Activated B cell treated with CpG ODN at 0.5 μM for 24 hours (primary cell): ENCODE measurements around the gene SELENOI. TPM values are rescaled to one million over a fixed set of nuclear protein-coding genes. Genes with fewer than 3 reads are reported as not detected.
"Not testable (repeated sequence)": the region's sequence is repeated elsewhere in the genome, so short reads cannot be mapped to it uniquely, and the experiment has no call there.

Source experiments
- ATAC-seq: fragments of 200-7000 bp; cut with Tn5 transposase; one replicate; pipeline ENCODE4 v1.10.0; 2021; ENCODE audit warnings: low read depth, mild to moderate bottlenecking, moderate library complexity
- CTCF ChIA-PET: fragments of 350-600 bp; sonication (Branson Sonifier 250); formaldehyde crosslinking; loops from one replicate; lab custom pipeline; 2021; ENCODE audit warnings: antibody characterized with exemption; lab: Charles Lee
- POLR2A ChIA-PET: fragments of 350-600 bp; sonication (Branson Sonifier 250); formaldehyde crosslinking; loops from one replicate; lab custom pipeline; 2021; ENCODE audit warnings: antibody characterized with exemption; lab: Charles Lee
- DNase-seq: peaks from one replicate; pipeline ENCODE4 v3.0.0; 2022
- H3K27ac Mint-ChIP-seq: one replicate; pipeline ENCODE4 v1.8.0; 2020; ENCODE audit warnings: mixed read lengths
- H3K27me3 Mint-ChIP-seq: one replicate; pipeline ENCODE4 v1.8.0; 2021; ENCODE audit warnings: mixed read lengths
- H3K36me3 Mint-ChIP-seq: one replicate; pipeline ENCODE4 v1.8.0; 2021; ENCODE audit warnings: low read depth, mixed read lengths
- H3K4me1 Mint-ChIP-seq: one replicate; pipeline ENCODE4 v1.8.0; 2021; ENCODE audit warnings: mixed read lengths
- H3K4me3 Mint-ChIP-seq: one replicate; pipeline ENCODE4 v1.8.0; 2020; ENCODE audit warnings: mild to moderate bottlenecking, mixed read lengths
- H3K9me3 Mint-ChIP-seq: one replicate; pipeline ENCODE4 v1.8.0; 2020; ENCODE audit warnings: mixed read lengths
- CTCF ChIP-seq: fragments of 200-600 bp; IDR thresholded peaks from one replicate; pipeline ENCODE4 v1.8.0; 2022; ENCODE audit warnings: antibody characterized with exemption, mild to moderate bottlenecking
- intact Hi-C: fragments of 100-400 bp; cut with micrococcal nuclease; formaldehyde crosslinking; loops from one replicate; pipeline ENCODE4 v1.15.1; 2024
- total RNA-seq: library from RNA; stranded (reverse); gene quantifications from 2 replicates; pipeline ENCODE4 v1.2.3, GENCODE V29; 2022

Gene SELENOI
- total RNA-seq, 1 donor from 2014 or later: 21.1 TPM

- peaks cover 3% of the 10 kb centered on the region for H3K4me1 Mint-ChIP-seq
- ATAC-seq (no peak), DNase-seq (no peak)
- H3K9me3 Mint-ChIP-seq: no peaks in the 10 kb centered on the region
- no peak overlapping the region for H3K4me3 Mint-ChIP-seq
- no peak for TF ChIP-seq CTCF
- no peaks in the 10 kb centered on the region for H3K27me3 Mint-ChIP-seq
- H3K36me3 Mint-ChIP-seq: peaks cover 36% of the 10 kb centered on the region
- ChIA-PET POLR2A (no interaction called here), CTCF (no interaction called here)
- intact Hi-C loops: no loop called here
- H3K27ac Mint-ChIP-seq: no peak overlapping the region
Measured at GRCh38 chr2:26363958-26364357, 18.0 kb downstream of the SELENOI start.

- ATAC-seq: no peak
- DNase-seq: no peak
- Mint-ChIP-seq H3K36me3 (peaks cover 43% of the 10 kb centered on the region), H3K27me3 (no peaks in the 10 kb centered on the region), H3K9me3 (no peaks in the 10 kb centered on the region), H3K4me1 (peaks cover 3% of the 10 kb centered on the region), H3K4me3 (no peak overlapping the region), H3K27ac (no peak overlapping the region)
- ChIA-PET CTCF (no interaction called here), POLR2A (no interaction called here)
- TF ChIP-seq CTCF: no peak
- intact Hi-C loops: no loop called here
Measured at GRCh38 chr2:26364669-26365068, 18.7 kb downstream of the SELENOI start.

- no peak for DNase-seq
- H3K9me3 Mint-ChIP-seq: no peaks in the 10 kb centered on the region
- CTCF ChIA-PET: no interaction called here
- peaks cover 3% of the 10 kb centered on the region for H3K4me1 Mint-ChIP-seq
- TF ChIP-seq CTCF: no peak
- intact Hi-C loops: no loop called here
- peaks cover 52% of the 10 kb centered on the region for H3K36me3 Mint-ChIP-seq
- ATAC-seq: no peak
- H3K4me3 Mint-ChIP-seq: no peak overlapping the region
- POLR2A ChIA-PET: no interaction called here
- no peaks in the 10 kb centered on the region for H3K27me3 Mint-ChIP-seq
- H3K27ac Mint-ChIP-seq: no peak overlapping the region
Measured at GRCh38 chr2:26366957-26367356, 21.0 kb downstream of the SELENOI start.

- intact Hi-C loops, POLR2A ChIA-PET: not testable (repeated sequence)
- H3K36me3 Mint-ChIP-seq: peaks cover 64% of the 10 kb centered on the region
Measured at GRCh38 chr2:26369664-26370063, 23.7 kb downstream of the SELENOI start.

GRCh38 chr2:26370909-26371308 is 25.0 kb downstream of the SELENOI start:
- H3K27ac Mint-ChIP-seq, ATAC-seq, CTCF ChIA-PET, H3K4me3 Mint-ChIP-seq, intact Hi-C loops, H3K4me1 Mint-ChIP-seq, DNase-seq, H3K27me3 Mint-ChIP-seq, POLR2A ChIA-PET, H3K9me3 Mint-ChIP-seq: not testable (repeated sequence)
- H3K36me3 Mint-ChIP-seq: peaks cover 68% of the 10 kb centered on the region

More at GRCh38 chr2:26369664-26370063, 23.7 kb downstream of the SELENOI start:
- H3K27me3 Mint-ChIP-seq, H3K27ac Mint-ChIP-seq, DNase-seq, ATAC-seq, H3K9me3 Mint-ChIP-seq, H3K4me1 Mint-ChIP-seq, H3K4me3 Mint-ChIP-seq, CTCF ChIA-PET: not testable (repeated sequence)

- intact Hi-C loops: no loop called here
- POLR2A ChIA-PET: no interaction called here
- Mint-ChIP-seq H3K4me1 (no peaks in the 10 kb centered on the region), H3K27me3 (no peaks in the 10 kb centered on the region), H3K4me3 (no peak overlapping the region), H3K27ac (no peak overlapping the region), H3K36me3 (peaks cover 67% of the 10 kb centered on the region), H3K9me3 (no peaks in the 10 kb centered on the region)
- ATAC-seq (no peak), DNase-seq (no peak)
- CTCF ChIA-PET: no interaction called here
- no peak for TF ChIP-seq CTCF
Measured at GRCh38 chr2:26376799-26377198, 30.9 kb downstream of the SELENOI start.
